OCI-LY1 (cell line): ENCODE data around the gene PRKCI.
"Not testable (repeated sequence)": the region's sequence is repeated elsewhere in the genome, so short reads cannot be mapped to it uniquely, and the experiment has no call there.

ENCODE experiments used
- H2AFZ ChIP-seq: fragments of 200-600 bp; sonication (generic), shearing (Covaris generic); 2 replicates; pipeline ENCODE4 v1.6.0; 2014; ENCODE audit warnings: antibody characterized with exemption, mild to moderate bottlenecking, low read length
- H3F3A ChIP-seq: fragments of 200-600 bp; sonication (generic), shearing (Covaris generic); 2 replicates; pipeline ENCODE4 v1.6.0; 2014; ENCODE audit warnings: mild to moderate bottlenecking, antibody characterized with exemption, low read length, moderate library complexity; ENCODE audit not compliant: insufficient read depth
- H3K27ac ChIP-seq: fragments of 200-600 bp; sonication (generic); 2 replicates; pipeline ENCODE4 v1.5.1; 2014; ENCODE audit warnings: low read length, mixed run types, mild to moderate bottlenecking, low read depth; ENCODE audit not compliant: poor library complexity, severe bottlenecking
- H3K27me3 ChIP-seq: fragments of 200-600 bp; sonication (generic); 2 replicates; pipeline ENCODE4 v1.6.0; 2014; ENCODE audit warnings: antibody characterized with exemption, mild to moderate bottlenecking, low read length, moderate library complexity; ENCODE audit not compliant: insufficient read depth
- H3K36me3 ChIP-seq: fragments of 200-600 bp; sonication (generic); 2 replicates; pipeline ENCODE4 v1.6.1; 2014; ENCODE audit warnings: mild to moderate bottlenecking, antibody characterized with exemption, low read length, moderate library complexity, mixed read lengths; ENCODE audit not compliant: insufficient read depth
- H3K4me1 ChIP-seq: fragments of 200-600 bp; sonication (generic); 2 replicates; pipeline ENCODE4 v1.5.1; 2014; ENCODE audit warnings: mild to moderate bottlenecking, low read length, moderate library complexity; ENCODE audit not compliant: insufficient read depth, severe bottlenecking
- H3K4me2 ChIP-seq: fragments of 200-600 bp; sonication (generic), shearing (Covaris generic); 2 replicates; pipeline ENCODE4 v1.6.1; 2014; ENCODE audit warnings: low read length
- H3K4me3 ChIP-seq: fragments of 200-600 bp; sonication (generic); 2 replicates; pipeline ENCODE4 v1.5.1; 2014; ENCODE audit warnings: low read length, low read depth, mild to moderate bottlenecking, mixed read lengths; ENCODE audit not compliant: poor library complexity, severe bottlenecking
- H3K79me2 ChIP-seq: fragments of 200-600 bp; shearing (Covaris generic); 2 replicates; pipeline ENCODE4 v1.6.1; 2016; ENCODE audit warnings: mixed run types, low read length, mixed read lengths; ENCODE audit not compliant: insufficient read depth
- H3K9ac ChIP-seq: fragments of 200-600 bp; sonication (generic), shearing (Covaris generic); 2 replicates; pipeline ENCODE4 v1.6.1; 2014; ENCODE audit warnings: mild to moderate bottlenecking, low read length, mixed read lengths
- H3K9me2 ChIP-seq: fragments of 200-600 bp; sonication (generic), shearing (Covaris generic); 2 replicates; pipeline ENCODE4 v1.6.1; 2014; ENCODE audit warnings: low read depth, mild to moderate bottlenecking, low read length, mixed read lengths
- H3K9me3 ChIP-seq: fragments of 200-600 bp; shearing (Covaris generic); 2 replicates; pipeline ENCODE4 v1.6.1; 2014; ENCODE audit warnings: low read length, mixed read lengths
- H4K20me1 ChIP-seq: fragments of 200-600 bp; sonication (generic), shearing (Covaris generic); 2 replicates; pipeline ENCODE4 v1.6.0; 2016; ENCODE audit warnings: mild to moderate bottlenecking, low read length; ENCODE audit not compliant: insufficient read depth
- EZH2 ChIP-seq: fragments of 200-600 bp; sonication (generic), shearing (Covaris generic); IDR thresholded peaks from 2 replicates; pipeline ENCODE4 v1.8.0; 2017; ENCODE audit warnings: borderline replicate concordance, mixed run types, mild to moderate bottlenecking, antibody characterized with exemption, low read length, moderate library complexity, mixed read lengths
- TF ChIP-seq, protein P1 (sequence below): fragments of 200-600 bp; sonication (generic), shearing (Covaris generic); IDR thresholded peaks from 2 replicates; pipeline ENCODE4 v1.5.1; 2017; ENCODE audit warnings: mild to moderate bottlenecking, antibody characterized with exemption, low read length, moderate library complexity, mixed read lengths

PRKCI gene

DNA sequence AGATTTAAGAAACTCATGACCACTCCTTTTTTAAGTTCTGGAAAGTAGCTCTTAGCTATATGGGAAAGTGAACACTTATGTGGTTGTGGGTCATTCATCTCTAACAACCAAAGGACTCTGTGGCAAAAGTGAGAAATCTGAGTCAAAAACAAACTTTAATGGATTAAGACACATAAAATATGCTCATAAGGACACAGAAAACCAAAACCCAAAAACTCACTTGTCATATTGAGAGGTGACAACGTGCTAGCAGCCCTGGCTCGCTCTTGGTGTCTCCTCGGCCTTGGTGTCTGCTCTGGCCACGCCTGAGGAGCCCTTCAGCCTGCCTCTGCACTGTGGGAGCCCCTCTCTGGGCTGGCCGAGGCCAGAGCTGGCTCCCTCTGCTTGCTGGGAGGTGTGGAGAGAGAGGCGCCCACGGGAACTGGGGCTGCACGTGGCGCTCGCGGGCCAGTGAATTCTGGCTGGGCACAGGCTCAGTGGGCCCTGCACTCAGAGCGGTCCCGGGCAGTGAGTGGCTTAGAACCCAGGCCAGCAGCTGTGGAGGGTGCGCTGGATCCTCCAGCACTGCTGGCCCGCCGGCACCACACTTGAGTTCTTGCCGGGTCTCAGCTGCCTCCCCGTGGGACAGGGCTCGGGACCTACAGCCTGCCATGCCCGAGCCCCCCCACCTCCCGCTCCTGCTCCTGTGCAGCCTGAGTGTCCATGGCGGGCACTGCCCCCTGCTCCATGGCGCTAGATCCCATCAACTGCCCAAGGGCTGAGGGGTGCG is 105.0 kb downstream of the PRKCI start:
- Histone ChIP-seq H3K79me2 (no peaks in the 10 kb centered on the region), H3K4me2 (no peak overlapping the region), H3K27ac (no peak overlapping the region), H4K20me1 (no peaks in the 10 kb centered on the region), H2AFZ (no peak overlapping the region), H3K27me3 (no peaks in the 10 kb centered on the region), H3K36me3 (no peaks in the 10 kb centered on the region; the same call in 1 of the 2 replicates), H3K9me3 (0 out of 2 replicates have a peak, but pooled peaks cover 7% of the 10 kb centered on the region), H3F3A (no peaks in the 10 kb centered on the region), H3K4me3 (no peak overlapping the region), H3K9me2 (no peaks in the 10 kb centered on the region), H3K4me1 (peaks cover 9% of the 10 kb centered on the region), H3K9ac (no peak overlapping the region)
- TF ChIP-seq, protein P1, sequence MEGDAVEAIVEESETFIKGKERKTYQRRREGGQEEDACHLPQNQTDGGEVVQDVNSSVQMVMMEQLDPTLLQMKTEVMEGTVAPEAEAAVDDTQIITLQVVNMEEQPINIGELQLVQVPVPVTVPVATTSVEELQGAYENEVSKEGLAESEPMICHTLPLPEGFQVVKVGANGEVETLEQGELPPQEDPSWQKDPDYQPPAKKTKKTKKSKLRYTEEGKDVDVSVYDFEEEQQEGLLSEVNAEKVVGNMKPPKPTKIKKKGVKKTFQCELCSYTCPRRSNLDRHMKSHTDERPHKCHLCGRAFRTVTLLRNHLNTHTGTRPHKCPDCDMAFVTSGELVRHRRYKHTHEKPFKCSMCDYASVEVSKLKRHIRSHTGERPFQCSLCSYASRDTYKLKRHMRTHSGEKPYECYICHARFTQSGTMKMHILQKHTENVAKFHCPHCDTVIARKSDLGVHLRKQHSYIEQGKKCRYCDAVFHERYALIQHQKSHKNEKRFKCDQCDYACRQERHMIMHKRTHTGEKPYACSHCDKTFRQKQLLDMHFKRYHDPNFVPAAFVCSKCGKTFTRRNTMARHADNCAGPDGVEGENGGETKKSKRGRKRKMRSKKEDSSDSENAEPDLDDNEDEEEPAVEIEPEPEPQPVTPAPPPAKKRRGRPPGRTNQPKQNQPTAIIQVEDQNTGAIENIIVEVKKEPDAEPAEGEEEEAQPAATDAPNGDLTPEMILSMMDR = no peak
- no peak for TF ChIP-seq EZH2

DNA sequence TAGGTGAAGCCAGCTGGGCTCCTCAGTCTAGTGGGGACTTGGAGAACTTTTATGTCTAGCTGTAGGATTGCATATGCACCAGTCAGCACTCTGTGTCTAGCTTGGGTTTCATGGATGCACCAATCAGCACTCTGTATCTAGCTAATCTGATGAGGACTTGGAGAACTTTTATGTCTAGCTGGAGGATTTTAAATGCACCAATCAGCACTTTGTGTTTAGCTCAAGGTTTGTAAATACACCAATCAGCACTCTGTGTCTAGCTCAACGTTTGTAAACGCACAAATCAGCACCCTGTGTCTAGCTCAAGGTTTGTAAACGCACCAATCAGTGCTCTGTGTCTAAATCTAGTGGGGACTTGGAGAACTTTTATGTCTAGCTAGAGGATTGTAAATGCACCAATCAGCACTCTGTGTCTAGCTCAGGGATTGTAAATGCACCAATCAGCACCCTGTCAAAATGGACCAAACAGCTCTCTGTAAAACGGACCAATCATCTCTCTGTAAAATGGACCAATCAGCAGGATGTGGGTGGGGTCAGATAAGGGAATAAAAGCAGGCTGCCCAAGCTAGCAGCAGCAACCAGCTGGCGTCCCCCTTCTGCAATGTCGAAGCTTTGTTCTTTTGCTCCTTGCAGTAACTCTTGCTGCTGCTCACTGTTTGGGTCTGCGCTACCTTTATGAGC is 105.8 kb downstream of the PRKCI start:
- H4K20me1 ChIP-seq, H3F3A ChIP-seq, H3K9me3 ChIP-seq, H2AFZ ChIP-seq, H3K9me2 ChIP-seq, H3K4me3 ChIP-seq, H3K27ac ChIP-seq, H3K27me3 ChIP-seq, H3K36me3 ChIP-seq, H3K4me1 ChIP-seq, H3K9ac ChIP-seq, H3K79me2 ChIP-seq, H3K4me2 ChIP-seq: not testable (repeated sequence)

DNA sequence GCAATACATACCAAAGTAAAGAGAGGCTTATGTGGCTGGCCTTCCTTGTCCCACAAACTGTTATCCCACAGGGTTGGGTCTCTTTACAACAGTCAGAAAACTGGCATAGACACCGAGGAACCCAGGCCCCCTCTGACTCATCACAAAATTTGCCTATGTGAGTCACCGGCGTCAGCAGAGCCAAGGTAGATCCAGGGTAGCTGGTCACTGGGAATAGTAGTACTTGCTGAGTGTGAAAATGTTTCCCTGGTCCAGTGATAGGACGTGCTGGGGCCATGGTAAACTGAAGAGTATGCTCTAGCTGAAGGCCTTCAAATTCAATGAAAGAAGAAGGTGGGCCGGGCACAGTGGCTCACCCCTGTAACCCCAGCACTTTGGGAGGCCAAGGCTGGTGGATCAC is 108.1 kb downstream of the PRKCI start:
- Histone ChIP-seq H3K27ac (no peak overlapping the region), H3K9ac (no peak overlapping the region), H3F3A (no peaks in the 10 kb centered on the region), H3K4me2 (no peak overlapping the region), H3K79me2 (no peaks in the 10 kb centered on the region), H3K4me3 (no peak overlapping the region), H3K9me3 (0 out of 2 replicates have a peak, but pooled peaks cover 7% of the 10 kb centered on the region), H3K9me2 (no peaks in the 10 kb centered on the region), H3K4me1 (peaks cover 5% of the 10 kb centered on the region), H4K20me1 (no peaks in the 10 kb centered on the region), H3K36me3 (no peaks in the 10 kb centered on the region; the same call in 1 of the 2 replicates), H2AFZ (no peak overlapping the region), H3K27me3 (no peaks in the 10 kb centered on the region)
- TF ChIP-seq, protein P1 = no peak
- no peak for TF ChIP-seq EZH2
